ENCODE results near the gene AP2A1.

AP2A1 gene

DNA sequence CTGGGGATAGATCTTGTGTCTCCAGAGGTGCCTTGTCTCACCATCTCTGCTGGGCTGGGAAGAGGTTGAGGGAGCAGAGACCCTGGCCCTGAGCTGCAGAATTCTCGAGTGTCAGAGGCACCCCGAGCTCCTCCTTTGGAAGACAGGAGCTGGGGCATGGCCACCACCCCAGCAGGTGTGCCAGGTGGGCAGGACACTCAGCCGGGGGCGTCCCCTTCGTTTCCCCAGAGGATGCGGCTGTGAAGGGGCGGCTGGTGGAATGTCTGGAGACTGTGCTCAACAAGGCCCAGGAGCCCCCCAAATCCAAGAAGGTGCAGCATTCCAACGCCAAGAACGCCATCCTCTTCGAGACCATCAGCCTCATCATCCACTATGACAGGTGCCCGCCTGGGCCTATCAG, 31.8 kb downstream of the AP2A1 start:
- DNase-seq (ENCODE audit: low spot score): no peak
- TF ChIP-seq, protein P1, sequence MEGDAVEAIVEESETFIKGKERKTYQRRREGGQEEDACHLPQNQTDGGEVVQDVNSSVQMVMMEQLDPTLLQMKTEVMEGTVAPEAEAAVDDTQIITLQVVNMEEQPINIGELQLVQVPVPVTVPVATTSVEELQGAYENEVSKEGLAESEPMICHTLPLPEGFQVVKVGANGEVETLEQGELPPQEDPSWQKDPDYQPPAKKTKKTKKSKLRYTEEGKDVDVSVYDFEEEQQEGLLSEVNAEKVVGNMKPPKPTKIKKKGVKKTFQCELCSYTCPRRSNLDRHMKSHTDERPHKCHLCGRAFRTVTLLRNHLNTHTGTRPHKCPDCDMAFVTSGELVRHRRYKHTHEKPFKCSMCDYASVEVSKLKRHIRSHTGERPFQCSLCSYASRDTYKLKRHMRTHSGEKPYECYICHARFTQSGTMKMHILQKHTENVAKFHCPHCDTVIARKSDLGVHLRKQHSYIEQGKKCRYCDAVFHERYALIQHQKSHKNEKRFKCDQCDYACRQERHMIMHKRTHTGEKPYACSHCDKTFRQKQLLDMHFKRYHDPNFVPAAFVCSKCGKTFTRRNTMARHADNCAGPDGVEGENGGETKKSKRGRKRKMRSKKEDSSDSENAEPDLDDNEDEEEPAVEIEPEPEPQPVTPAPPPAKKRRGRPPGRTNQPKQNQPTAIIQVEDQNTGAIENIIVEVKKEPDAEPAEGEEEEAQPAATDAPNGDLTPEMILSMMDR (IDR thresholded peaks at IDR 0.05; ENCODE audit: borderline replicate concordance, control extremely low read depth, extremely low read depth, insufficient read depth, missing control alignments): no peak
- in situ Hi-C loops (cut with MboI; ENCODE audit: low sequenced_read_pairs, unreplicated experiment): no loop called here

DNA sequence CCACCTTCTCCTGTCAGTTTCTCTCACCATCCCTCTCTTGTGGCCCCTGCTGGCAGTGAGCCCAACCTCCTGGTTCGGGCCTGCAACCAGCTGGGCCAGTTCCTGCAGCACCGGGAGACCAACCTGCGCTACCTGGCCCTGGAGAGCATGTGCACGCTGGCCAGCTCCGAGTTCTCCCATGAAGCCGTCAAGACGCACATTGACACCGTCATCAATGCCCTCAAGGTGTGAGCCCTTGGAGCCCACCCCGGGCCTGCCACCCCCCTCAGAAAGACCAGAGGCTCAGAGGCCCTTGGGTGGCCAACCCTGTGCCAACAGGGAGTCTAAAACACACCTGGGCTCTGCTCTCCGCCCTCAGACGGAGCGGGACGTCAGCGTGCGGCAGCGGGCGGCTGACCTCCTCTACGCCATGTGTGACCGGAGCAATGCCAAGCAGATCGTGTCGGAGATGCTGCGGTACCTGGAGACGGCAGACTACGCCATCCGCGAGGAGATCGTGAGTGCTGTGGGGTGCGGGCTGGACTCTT, 32.5 kb downstream of the AP2A1 start:
- TF ChIP-seq, protein P1 (IDR thresholded peaks at IDR 0.05; ENCODE audit: borderline replicate concordance, control extremely low read depth, extremely low read depth, insufficient read depth, missing control alignments): no peak
- in situ Hi-C loops (cut with MboI; ENCODE audit: low sequenced_read_pairs, unreplicated experiment): no loop called here
- DNase-seq (ENCODE audit: low spot score): no peak

DNA sequence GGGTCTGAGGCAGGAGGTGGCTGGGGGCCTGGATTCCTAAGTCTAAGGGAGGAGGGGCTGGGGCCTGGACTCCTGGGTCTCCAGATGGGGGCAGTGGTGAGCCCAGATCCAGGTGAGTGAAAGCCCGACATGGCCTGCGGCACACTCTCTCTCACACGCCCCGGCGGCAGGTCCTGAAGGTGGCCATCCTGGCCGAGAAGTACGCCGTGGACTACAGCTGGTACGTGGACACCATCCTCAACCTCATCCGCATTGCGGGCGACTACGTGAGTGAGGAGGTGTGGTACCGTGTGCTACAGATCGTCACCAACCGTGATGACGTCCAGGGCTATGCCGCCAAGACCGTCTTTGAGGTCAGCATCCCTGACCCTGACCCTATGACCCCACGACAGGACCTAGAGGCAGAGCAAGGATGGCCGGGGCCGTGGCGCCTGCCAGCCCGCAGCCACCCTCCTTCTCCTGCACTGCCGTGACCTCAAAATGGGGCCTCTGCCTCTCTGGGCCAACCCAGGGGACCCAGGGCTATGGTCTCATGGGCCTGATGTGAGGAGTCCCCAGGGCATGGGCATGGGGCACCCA, 33.1 kb downstream of the AP2A1 start:
- DNase-seq (ENCODE audit: low spot score): no peak
- TF ChIP-seq, protein P1 (IDR thresholded peaks at IDR 0.05; ENCODE audit: borderline replicate concordance, control extremely low read depth, extremely low read depth, insufficient read depth, missing control alignments): no peak
- in situ Hi-C loops (cut with MboI; ENCODE audit: low sequenced_read_pairs, unreplicated experiment): no loop called here

- DNase-seq (ENCODE audit: low spot score): no peak
- TF ChIP-seq, protein P1 (IDR thresholded peaks at IDR 0.05; ENCODE audit: borderline replicate concordance, control extremely low read depth, extremely low read depth, insufficient read depth, missing control alignments): no peak
- in situ Hi-C loops (cut with MboI; ENCODE audit: low sequenced_read_pairs, unreplicated experiment): no loop called here
Observed at GRCh38 chr19:49800771-49801170, 34.0 kb downstream of the AP2A1 start.

GRCh38 chr19:49801401-49801888, 34.6 kb downstream of the AP2A1 start:
- no peak for DNase-seq (ENCODE audit: low spot score)
- in situ Hi-C loops (cut with MboI; ENCODE audit: low sequenced_read_pairs, unreplicated experiment): no loop called here
- TF ChIP-seq, protein P1 (IDR thresholded peaks at IDR 0.05; ENCODE audit: borderline replicate concordance, control extremely low read depth, extremely low read depth, insufficient read depth, missing control alignments): no peak

DNA sequence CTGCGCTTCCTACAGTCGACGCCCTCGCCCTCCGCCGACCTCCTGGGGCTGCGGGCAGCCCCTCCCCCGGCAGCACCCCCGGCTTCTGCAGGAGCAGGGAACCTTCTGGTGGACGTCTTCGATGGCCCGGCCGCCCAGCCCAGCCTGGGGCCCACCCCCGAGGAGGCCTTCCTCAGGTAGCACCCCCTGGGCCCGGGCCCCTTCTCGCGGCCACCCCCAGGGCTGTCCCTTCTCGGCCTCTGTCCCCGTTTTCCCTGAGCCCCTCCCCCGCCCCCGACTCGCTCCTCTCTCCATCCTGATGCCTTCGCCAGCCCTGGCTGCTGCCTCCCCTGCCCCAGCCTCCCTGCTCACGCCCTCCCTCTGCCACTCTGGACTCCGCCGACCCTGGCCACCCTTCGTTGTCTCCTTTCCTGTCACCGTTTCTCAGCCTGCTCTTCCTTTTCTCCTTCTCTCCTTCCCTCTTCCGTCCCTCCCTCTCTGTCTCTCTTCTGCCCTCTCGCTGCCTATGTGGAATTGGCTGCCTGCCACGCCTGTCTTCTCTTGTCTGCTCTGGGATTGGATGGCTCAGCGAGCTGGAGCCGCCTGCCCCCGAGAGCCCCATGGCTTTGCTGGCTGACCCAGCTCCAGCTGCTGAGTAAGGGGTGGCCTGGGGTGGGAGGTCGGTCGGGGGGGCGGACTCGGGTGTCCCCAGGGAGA, 35.3 kb downstream of the AP2A1 start:
- TF ChIP-seq, protein P1 (IDR thresholded peaks at IDR 0.05; ENCODE audit: borderline replicate concordance, control extremely low read depth, extremely low read depth, insufficient read depth, missing control alignments): no peak
- DNase-seq (ENCODE audit: low spot score): no peak
- in situ Hi-C loops (cut with MboI; ENCODE audit: low sequenced_read_pairs, unreplicated experiment): no loop called here
